Loucy (cell line): ENCODE measurements around the gene RREB1.

Experiments
- EZH2phosphoT487 ChIP-seq: fragments of 200-600 bp; IDR thresholded peaks from 2 replicates; pipeline ENCODE4 v1.6.1; 2018; ENCODE audit warnings: antibody characterized with exemption, mild to moderate bottlenecking, moderate library complexity, borderline replicate concordance
- TF ChIP-seq, protein P1 (sequence below): fragments of 200-600 bp; sonication (generic); conservative IDR thresholded peaks from 2 replicates; pipeline ENCODE4 v1.5.1; 2014; ENCODE audit warnings: mild to moderate bottlenecking, antibody characterized with exemption, low read length

DNA sequence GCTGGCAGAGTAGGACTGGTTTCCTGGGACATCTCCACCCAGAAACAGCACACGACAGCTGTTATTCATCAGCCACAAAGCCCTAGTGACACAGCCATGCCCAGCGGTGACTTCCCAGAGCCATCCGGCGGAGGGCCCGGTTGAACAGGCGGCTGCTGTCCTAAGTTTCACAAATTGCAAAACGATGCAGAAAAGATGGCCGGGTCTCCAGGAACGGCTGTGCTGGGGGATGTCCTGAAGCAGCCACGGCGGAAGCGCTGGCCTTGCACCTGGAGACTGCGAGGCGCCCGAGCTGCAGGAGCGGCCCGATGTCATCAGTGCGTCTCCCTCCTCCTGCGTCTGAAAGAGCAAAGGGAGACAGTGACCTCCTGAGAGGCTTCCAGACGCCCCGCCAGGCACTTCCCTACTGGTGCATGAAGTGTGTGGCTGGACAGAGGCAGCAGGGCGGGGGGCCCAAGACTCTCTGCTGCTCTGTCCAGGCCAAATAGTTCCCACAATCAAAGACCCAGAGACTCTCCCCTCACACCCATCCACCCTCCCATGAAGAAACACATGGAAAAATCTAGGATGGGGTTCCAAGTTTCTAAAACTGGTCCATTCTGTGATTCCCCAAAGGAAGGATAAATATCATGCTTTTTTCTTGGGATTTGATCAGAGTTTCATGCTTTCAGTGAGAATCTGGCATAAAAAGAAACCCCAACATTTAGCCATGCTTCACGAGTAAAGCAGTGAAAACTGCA is 161.2 kb downstream of the RREB1 start:
- TF ChIP-seq, protein P1, sequence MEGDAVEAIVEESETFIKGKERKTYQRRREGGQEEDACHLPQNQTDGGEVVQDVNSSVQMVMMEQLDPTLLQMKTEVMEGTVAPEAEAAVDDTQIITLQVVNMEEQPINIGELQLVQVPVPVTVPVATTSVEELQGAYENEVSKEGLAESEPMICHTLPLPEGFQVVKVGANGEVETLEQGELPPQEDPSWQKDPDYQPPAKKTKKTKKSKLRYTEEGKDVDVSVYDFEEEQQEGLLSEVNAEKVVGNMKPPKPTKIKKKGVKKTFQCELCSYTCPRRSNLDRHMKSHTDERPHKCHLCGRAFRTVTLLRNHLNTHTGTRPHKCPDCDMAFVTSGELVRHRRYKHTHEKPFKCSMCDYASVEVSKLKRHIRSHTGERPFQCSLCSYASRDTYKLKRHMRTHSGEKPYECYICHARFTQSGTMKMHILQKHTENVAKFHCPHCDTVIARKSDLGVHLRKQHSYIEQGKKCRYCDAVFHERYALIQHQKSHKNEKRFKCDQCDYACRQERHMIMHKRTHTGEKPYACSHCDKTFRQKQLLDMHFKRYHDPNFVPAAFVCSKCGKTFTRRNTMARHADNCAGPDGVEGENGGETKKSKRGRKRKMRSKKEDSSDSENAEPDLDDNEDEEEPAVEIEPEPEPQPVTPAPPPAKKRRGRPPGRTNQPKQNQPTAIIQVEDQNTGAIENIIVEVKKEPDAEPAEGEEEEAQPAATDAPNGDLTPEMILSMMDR: no peak
- no peak for TF ChIP-seq EZH2phosphoT487
